GM21360 (cell line): Measurements from ENCODE around the gene COL7A1.
A peak's percentile ranks its signal among the peaks of the same experiment; 100 is the strongest.

Source experiments
- ATAC-seq: cut with Tn5 transposase; IDR thresholded peaks from one replicate; pipeline ENCODE4 v1.9.1; 2021; ENCODE audit warnings: mild to moderate bottlenecking, moderate library complexity; ENCODE audit not compliant: unreplicated experiment

COL7A1 gene

DNA sequence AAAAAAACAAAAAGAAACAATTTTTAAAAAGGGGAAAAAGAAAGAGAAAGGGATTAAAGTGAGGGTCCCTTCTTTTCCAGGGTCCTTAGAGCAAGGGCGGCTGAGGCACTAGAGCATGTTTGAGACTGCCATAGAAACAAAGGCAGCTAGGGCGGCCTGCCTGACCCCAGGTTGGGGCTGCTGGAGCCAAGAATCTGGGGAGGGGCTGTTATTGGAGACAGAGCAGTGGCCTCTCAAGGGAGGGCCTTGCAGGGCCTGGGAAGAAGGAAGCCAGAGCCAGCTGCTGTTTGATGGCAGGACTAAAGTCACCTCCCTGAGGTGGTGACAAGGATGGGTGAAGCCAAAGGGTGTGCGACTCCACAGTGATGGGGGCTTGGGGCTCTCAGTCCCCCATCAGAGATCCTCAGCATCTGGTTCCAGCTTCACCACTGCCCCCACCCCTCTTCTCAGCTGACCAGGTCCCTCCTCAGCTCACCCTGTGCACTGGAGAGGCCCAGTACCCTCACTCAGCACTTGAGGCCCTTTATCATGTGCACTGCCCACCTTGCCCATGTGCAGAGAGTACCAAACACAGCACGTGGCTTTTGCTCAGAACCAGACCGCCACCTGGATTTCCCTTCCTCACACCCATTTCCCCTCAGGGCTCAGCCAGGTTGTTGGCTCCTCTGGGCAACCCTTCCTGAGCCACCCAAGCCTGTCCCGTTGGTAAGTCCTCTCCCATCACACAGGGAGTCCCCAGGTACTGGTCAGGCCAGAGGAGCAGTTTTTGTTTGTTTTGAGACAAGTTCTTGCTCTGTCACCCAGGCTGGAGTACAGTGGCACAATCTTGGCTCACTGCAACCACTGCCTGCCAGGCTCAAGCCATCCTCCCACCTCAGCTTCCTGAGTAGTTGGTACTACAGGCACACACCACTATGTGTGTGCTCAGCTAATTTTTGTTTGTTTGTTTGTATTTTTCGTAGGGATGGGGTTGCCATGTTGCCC is 24.7 kb upstream of the COL7A1 start:
- ATAC-seq = no peak

- ATAC-seq = no peak
Measured at GRCh38 chr3:48617559-48617958, 22.4 kb upstream of the COL7A1 start.

GRCh38 chr3:48614044-48614443 is 18.9 kb upstream of the COL7A1 start:
- ATAC-seq = no peak

DNA sequence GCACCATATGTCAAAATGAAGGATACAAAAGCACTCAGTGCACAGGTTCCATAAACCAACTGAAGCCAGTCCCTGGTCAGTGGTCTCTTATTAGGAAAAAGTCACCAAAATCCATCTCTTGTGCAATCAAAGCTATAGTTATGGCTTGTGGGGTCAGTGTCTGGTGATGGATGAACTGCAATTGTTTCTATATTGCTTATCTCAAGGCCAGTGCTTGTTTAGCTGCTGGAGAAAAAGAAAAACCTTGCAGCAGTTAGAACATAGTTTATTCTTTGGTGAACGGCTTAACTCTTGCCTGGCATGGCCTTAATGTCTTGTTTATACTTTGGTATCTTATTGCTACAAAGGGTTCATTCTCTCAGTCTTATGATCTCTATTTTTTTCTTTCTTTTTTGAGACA is 17.2 kb upstream of the COL7A1 start:
- no peak for ATAC-seq

- ATAC-seq = peak; percentile 93
Measured at GRCh38 chr3:48609088-48610005, 14.2 kb upstream of the COL7A1 start, which contains the start of gene UQCRC1. Gene UQCRC1 (minus strand): TSS chr3:48609646. CDS start chr3:48609620, 26 bp downstream.

DNA sequence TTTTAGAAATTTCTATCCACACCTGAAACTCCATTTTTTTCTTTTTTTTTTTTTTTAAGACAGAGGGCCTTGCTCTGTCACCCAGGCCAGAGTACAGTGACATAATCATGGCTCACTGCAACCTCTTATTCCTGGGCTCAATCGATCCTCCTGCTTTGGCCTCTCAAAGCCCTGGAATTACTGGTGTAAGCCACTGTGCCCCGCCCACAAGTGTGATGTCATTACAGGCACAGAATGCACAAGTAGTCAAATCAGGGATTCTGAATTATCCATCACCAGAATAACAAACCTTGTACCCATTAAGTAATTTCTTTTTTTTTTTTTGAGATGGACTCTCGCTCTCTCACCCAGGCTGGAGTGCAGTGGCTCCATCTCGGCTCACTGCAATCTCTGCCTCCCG is 12.4 kb upstream of the COL7A1 start:
- ATAC-seq = no peak

GRCh38 chr3:48601622-48601994 is 6.5 kb upstream of the COL7A1 start:
- no peak for ATAC-seq

- ATAC-seq = no peak
Measured at GRCh38 chr3:48600711-48601621, 5.8 kb upstream of the COL7A1 start.

DNA sequence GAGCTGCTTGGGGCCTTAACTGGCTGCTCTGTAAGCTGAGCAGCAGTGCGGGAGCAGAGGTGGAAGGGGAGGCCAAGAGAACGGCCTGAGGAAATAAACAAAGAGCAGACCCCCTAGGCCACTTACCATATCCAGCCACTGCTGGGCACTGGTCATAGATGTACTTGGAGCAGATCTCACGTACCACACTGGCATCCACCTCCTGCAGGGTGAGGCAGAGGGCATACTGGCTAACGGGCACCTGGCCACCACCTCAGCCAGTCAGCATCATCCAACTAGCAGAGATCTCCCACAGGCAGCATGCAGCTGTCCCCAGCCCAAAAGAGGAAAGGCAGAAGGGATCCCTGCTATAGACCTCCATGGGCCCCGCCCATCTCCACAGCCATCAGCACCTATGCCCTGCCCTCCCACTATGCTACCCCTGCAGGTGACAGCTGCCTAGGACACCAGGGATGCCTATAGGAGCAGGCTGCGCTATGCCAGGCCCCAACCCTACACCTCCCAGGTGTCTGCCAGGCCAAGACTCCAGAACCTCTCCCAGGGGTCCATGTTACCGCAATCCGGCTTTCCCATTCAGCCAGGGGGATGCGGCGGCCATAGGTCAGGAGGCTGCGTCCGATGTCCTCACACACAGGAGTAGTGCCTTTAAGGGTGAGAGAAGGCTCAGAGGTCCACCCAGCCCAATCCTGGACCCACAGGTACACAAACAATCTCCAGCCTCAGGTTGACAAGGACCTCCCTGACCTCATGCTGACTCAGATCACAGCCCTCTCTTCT is 4.6 kb upstream of the COL7A1 start:
- ATAC-seq = no peak

DNA sequence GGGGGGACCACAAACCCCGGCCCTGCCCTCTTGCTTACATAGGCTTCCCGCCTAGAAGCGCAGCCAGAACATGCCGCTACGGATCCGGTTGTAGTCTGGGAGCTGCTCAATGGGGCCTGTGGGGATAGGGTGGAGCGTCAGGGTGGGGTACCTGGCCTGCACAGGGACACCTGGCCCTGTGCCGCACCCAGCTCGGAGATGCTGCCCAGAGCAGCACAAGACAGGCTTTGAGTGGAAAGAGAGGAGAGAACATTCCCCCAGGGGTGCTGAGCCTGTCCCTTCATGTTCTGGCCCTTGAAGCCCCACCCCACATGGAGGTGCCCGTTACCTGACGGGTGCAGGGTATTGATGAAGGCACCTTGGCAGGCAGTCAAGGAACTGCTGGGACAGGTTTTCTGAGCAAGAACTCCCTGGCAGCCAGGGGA is 4.0 kb upstream of the COL7A1 start:
- no peak for ATAC-seq

DNA sequence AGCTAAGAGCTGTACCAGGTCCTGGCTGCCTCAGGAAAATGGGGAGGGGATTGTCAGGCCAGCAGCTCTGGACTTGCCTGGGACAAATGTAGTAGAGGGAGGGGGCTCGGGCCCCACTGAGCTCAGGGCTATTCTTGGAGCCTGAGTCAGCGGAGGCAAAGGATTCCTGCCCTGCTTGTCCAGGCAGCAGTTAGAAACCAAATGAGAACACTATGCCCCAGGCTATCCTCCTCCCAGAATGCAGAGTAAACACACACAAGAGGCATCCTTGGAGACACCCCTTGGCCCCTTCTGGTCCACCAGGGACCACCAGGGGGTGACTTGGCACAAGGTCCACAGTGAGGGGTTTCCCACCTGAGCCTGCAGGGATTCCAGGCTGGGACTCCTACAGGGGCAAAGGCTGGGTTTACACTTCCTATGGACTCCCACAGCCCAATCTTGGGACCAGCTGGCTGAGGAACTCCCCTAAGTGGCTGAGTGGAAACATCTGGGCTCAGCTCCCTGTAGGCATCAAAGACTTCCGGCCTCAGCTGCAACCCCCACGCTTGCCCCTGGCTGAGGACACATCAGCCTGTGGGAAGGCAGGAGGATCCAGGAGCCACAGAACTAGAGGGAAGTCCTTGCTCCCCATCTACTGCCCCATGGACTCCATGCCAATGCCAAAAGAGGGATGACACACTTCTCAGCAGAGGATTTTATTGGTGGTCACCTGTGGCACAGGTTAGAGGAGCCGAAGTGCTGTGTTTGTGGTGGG is 3.4 kb upstream of the COL7A1 start:
- no peak for ATAC-seq

GRCh38 chr3:48597408-48597800 is 2.3 kb upstream of the COL7A1 start:
- ATAC-seq = no peak

DNA sequence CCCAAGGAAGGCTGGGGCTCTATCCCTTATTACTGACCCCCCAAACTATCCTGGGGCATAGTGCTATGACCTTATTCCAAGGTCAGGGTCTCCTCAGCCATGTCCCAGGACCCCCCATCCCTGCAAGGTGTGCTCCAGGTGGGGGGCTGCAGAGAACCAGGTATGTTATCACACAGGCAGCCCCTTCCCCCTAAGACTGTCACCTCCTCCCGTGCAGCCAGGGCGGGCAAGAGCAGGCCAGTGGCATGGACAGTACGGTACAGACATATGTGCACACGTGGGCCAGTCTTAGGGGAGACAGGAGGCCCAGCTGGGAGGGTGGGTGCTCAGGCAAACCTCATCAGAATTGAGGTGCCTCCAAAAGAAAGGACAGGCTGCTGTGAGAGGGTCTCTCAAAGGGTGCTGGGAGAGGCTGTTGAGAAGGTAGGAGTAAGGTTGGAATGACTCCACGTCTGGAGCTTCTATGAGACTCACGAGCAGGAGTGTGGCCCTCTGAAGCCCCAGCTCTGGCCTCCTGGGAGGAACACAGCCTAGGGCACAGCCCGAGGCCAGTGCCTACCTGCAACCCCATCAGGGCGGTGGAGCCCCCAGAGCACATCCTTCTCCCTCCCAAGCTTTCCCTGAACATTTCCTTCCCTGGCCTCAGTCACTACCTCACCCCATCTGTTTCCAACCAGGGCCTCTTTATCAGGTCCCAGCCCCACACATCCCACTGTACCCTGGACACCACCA is 1.7 kb upstream of the COL7A1 start:
- no peak for ATAC-seq

DNA sequence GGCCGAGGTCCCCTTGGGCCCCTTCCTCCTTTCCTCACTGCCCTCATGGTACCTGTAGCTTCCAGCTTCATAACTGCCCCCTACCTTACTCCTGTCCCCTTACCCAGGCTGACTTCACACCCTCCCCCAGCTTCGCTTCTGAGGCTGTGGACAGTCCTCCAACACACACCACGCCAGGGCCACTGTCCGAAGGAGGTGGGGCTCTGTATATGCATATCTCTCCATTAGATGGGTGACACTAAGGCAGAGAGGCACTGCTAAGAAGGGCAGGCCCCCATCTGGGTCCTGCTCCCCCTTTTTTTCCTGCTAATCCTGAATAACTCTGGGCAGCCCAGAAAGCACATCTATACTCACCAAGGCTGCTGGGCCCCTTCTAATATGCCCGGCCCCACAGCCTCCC is 1.0 kb upstream of the COL7A1 start:
- ATAC-seq = no peak

- ATAC-seq = no peak
Measured at GRCh38 chr3:48595526-48596121, 495 bp upstream of the COL7A1 start.

DNA sequence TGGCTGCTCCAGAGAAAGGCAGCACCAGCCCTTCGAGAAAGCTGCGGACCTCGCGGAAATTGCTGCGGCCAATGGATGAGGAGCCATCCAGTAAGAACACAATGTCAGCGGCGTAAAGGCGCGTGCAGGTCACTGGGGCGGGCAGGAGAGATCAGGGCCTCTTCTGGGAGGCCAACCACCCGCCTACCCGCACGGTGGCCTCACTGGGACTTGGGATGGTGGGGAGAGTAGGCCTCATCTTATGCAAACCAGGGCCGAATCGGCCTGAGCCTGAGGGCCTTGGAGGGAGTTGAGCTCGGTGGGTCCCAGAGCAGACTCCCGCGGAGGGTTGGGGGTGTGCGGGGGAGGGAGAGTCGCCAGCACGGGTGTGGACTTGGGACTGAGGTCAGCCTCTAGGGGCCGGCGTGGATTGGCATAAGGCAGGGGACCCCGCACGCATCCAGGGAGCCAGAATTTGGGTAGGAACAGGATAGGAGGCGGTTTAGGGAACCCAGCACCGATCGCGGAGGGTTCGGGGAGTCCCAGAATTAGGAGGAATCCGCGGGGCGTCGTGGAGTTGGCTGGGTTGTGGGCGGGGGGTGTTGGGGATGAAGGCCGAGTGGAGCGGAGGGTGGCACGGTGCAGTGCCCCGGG is 596 bp downstream of the COL7A1 start:
- ATAC-seq = no peak

DNA sequence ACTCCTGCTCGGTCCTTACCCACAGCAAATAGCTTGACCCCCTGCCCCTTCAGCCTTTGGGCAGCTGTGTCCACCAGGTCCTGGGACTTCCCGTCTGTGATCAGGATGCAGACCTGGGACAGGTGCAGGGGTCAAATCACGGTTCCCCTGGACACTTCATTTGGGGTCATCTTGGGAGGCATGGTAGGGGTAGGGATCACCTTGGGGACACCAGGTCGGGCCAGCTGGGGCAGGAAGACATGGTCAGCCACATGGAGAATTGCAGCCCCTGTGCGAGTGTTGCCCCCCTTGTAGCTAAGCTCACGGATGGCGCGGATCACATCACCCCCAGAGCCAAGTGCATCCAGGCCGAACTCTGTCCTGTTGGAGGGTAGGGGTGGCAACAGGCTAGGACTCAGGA is 1.8 kb downstream of the COL7A1 start:
- ATAC-seq = no peak
